Left ventricle myocardium inferior (tissue), 1 donor: Measurements from ENCODE around the gene NIP7. TPM values are rescaled to one million over a fixed set of nuclear protein-coding genes. Genes with fewer than 3 reads are reported as not detected.

Experiments
- DNase-seq: peaks from one replicate; pipeline ENCODE4 v3.0.0-alpha.2; 2020
- H3K27ac ChIP-seq: fragments of 200-600 bp; replicated peaks from 2 replicates; pipeline ENCODE4 v1.8.0; 2021
- H3K27me3 ChIP-seq: fragments of 200-600 bp; 2 replicates; pipeline ENCODE4 v1.8.0; 2021; ENCODE audit warnings: low read depth
- H3K36me3 ChIP-seq: fragments of 200-600 bp; 2 replicates; pipeline ENCODE4 v1.8.0; 2021
- H3K4me1 ChIP-seq: fragments of 200-600 bp; 2 replicates; pipeline ENCODE4 v1.8.0; 2021
- H3K4me3 ChIP-seq: fragments of 200-600 bp; 2 replicates; pipeline ENCODE4 v1.8.0; 2021; ENCODE audit warnings: mild to moderate bottlenecking, moderate library complexity
- H3K9me3 ChIP-seq: fragments of 200-600 bp; replicated peaks from 2 replicates; pipeline ENCODE4 v1.8.0; 2021
- CTCF ChIP-seq: fragments of 200-600 bp; IDR thresholded peaks from 2 replicates; pipeline ENCODE4 v1.8.0; 2021; ENCODE audit warnings: antibody characterized with exemption, mild to moderate bottlenecking, borderline replicate concordance
- intact Hi-C: fragments of 100-400 bp; cut with micrococcal nuclease; formaldehyde crosslinking; loops from one replicate; pipeline ENCODE4 v1.11.0; 2022
- total RNA-seq: library from RNA; stranded (reverse); fragmentation: NEBNext Ultra II Directional; extraction: Animal tissue kit (Norgen Biotek cat#: 25700); gene quantifications from one replicate; pipeline ENCODE4 v1.2.1, GENCODE V29; 2021
- donor health status: DM: no; HTN: yes; CAD: no; lungs with severe emphysema.

NIP7 gene
- total RNA-seq, 1 donor from 2014 or later, result 8.2 TPM

- TF ChIP-seq CTCF, result no peak
- peak overlapping the region; percentile 98 for H3K4me3 ChIP-seq
- H3K27me3 ChIP-seq, result no peaks in the 10 kb centered on the region
- peaks cover 72% of the 10 kb centered on the region for H3K4me1 ChIP-seq
- peaks cover 63% of the 10 kb centered on the region for H3K36me3 ChIP-seq
- intact Hi-C loops, result no loop called here
- no peak overlapping the region for H3K27ac ChIP-seq
- DNase-seq, result no peak
- H3K9me3 ChIP-seq, result no peaks in the 10 kb centered on the region
Measured at GRCh38 chr16:69328854-69329316, 10.7 kb upstream of the NIP7 start.

DNA sequence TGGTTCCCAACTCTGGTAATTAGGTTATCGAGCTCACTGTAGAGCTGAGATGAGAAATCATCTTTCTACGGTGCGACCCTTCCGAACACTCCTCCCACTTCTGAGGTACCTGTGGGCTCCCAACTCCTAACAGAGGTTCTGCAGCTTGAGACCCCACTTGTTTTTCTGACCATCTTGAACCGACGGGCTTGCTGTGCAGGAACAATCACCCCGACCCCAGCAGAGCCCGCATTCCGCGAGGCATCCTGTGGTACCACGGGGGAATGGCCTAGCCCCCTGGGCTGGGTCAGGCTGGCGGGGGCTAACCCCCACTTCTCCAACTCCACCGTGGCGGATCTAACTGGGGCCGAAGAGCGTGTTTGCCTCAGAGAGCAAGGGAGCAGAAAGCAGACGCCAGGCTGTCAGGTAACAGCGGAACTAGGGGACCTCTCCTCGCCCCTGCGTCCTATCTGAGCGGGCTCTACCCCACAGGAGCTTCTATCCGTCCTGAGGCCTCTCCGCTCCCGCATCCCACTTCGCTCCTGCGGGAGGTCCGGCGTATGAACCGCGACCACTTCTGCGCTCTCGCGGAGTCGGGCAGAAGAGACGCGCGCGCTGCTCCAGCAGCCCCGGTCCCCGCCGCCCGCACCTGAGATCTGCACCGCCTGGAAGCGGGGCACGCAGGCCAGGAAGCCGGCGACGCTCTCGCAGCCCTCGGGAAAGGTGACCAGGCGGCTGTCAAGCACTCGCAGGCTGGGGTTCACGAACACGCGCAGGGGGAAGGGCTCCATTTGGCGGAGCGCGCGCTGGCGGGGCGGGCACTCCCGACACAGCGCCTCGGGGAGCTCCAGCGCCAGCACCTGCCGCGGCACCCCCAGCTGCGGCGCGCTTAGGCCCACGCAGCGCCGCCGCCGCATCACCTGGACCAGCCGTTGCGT, 9.9 kb upstream of the NIP7 start:
- Histone ChIP-seq H3K27ac (peak overlapping the region; percentile 94), H3K4me1 (peaks cover 65% of the 10 kb centered on the region), H3K27me3 (no peaks in the 10 kb centered on the region), H3K4me3 (peak overlapping the region; percentile 98), H3K9me3 (no peaks in the 10 kb centered on the region), H3K36me3 (peaks cover 63% of the 10 kb centered on the region)
- DNase-seq, result no peak
- no peak for TF ChIP-seq CTCF
- intact Hi-C loops, result no loop called here

DNA sequence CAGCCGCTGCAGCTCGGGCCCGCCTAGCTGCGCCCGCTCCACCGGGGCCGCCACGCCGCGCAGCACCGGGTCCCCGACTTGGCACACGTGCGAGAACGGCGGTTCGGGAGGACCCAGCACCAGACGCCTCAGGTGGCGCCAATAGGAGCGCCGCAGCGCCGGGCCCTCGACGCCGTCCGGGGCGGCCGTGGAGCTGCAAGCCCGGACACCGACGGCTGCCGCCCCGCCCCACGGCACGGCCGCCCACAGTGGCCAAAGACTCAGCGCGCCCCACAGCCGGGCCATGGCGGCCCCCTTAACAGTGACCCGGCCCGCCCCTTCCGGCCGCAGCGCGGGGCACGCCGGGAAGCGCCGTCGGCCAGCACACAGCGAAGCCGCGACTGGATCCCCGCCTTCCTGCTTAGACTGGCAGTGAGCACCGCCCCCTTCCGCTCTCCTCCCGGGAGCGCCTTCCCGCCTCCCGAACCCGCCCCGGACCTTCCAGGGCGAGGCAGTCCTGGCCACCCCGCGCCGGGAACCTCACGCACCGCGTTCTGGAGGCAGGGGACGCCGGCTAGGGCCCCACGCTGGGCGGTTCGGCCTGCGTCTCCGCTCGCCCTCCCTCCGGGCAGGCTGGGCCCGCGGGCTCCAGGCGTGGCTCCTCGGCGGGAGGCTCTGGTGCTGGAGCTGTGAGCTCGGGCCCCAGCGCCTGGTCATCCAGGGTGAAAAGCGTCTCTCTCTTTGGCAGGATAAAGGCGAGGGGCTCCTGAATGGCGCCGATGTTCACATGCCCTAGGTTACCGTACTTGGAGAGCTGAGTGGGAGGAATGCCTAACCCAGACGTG, 9.1 kb upstream of the NIP7 start, which contains the start of gene PDF:
TSS of gene PDF (minus strand) at position 303 of the 824 bp plus-strand sequence. CDS start at position 285, 18 bp downstream.
- Histone ChIP-seq H3K4me3 (peak within 1 kb of the TSS; percentile 98), H3K4me1 (peaks cover 62% of the 10 kb centered on the region), H3K27me3 (no peaks in the 10 kb centered on the region), H3K36me3 (peaks cover 63% of the 10 kb centered on the region), H3K9me3 (no peaks in the 10 kb centered on the region), H3K27ac (peak within 1 kb of the TSS; percentile 94)
- intact Hi-C loops, result no loop called here
- peak; percentile 95 for DNase-seq
- no peak for TF ChIP-seq CTCF

DNA sequence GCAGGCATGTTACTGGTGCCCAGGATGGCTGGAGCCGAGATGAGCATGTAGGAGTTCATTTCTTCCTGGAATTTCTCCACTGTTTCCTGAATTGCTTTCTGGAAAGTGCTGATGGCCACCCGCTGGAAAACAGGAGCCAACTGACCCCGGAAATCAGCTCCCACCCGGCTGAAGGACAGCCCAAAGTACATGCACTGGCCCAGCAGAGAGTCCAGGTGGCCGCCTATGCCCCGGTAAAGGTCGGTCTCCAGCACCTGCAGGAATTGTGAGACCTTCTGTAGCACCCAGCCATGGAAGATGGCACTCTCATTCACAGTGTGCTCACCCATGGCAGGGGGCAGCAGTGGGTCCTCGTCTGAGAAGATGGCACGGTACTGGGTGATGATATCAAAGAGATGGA, 4.9 kb upstream of the NIP7 start:
- no peak for DNase-seq
- H3K36me3 ChIP-seq, result peaks cover 55% of the 10 kb centered on the region

More for the DNA sequence above, 4.9 kb upstream of the NIP7 start:
- no peaks in the 10 kb centered on the region for H3K9me3 ChIP-seq
- no peak overlapping the region for H3K27ac ChIP-seq
- TF ChIP-seq CTCF, result no peak
- intact Hi-C loops, result no loop called here
- no peaks in the 10 kb centered on the region for H3K27me3 ChIP-seq
- no peak overlapping the region for H3K4me3 ChIP-seq
- peaks cover 45% of the 10 kb centered on the region for H3K4me1 ChIP-seq
